CD4-positive, alpha-beta T cell treated with Interleukin-15 for 1 hour (primary cell): Measurements from ENCODE around the gene NCS1.
A peak's percentile ranks its signal among the peaks of the same experiment; 100 is the strongest.

Experiments
- DNase-seq: peaks from one replicate; pipeline ENCODE4 v3.0.0-alpha.2; 2020

Gene NCS1

DNA sequence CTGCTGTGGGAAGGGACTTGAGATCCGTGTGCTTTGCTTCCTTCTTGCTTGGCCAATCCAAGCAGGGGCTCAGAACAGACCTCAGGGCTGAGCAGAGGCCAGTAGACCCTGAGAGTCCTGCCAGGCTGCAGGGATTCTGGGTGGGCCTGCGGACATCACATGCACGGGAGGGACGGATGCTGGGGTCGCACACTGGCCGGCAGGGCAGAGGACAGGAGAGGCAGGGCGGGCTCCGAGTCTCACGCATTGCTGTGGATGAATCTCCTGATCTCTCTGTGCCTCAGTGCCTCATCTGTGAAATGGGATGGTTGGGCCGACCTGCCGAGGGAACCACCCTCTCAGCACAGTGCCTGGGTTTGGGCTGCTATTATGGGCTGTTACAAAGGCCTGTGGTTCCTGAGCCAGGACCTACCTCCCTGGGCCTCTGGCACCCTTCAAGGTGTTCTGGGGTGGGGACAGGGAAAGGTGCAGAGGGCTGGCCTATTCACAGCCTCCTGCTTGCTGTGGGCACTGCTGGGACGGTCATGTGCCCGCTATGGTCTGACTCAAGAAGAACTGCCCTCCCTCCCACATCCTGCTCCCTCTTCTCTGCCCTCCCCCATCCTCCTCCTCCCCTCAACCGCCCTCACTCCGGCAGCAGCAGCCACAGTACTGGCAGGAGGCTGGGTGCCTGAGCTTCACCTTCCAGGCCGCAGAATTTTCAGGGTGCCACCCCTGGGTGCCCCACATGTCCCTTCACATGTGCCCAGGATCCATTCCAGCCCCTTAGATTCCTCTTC lies 43.3 kb downstream of the NCS1 start:
- no peak for DNase-seq

- DNase-seq: no peak
Observed at GRCh38 chr9:130217838-130218237, 45.6 kb downstream of the NCS1 start.

DNA sequence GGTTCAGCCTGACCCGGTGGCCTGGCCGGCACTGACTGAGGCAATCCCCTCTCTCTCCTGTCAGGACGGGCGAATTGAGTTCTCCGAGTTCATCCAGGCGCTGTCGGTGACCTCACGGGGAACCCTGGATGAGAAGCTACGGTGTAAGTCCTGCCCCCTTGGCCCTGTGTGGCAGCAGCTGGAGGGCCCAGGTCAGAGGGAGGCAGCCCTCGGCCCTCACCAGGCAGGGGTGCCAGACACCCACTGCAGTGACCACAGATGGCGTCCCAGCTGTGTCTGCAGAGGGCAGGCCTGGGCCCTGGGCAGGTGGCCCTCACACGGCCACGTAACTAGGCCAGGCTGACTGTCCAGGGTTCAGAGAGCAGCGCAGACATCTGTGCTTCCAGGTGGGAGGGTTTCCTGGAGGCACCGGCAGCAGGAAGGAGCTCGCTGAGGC lies 47.5 kb downstream of the NCS1 start:
- DNase-seq: no peak

DNA sequence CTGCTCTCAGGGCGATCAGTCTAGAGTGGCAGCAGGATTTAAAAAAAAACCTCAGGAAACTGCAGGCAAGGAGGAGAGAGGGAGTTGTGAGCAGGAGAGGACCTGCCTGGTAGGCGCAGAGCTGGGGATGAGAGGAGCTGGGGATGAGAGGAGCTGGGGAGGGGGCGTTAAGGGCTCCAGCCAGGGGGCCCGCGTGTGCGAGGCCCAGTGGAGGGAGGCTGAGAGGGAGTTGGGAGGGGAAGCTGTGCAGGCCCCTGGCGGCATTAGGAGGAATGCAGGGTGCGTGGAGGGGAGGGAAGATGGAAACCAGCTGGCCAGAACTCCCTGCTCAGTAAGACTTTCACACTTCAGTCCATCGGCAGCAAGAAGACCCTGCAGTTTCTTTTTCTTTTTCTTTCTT lies 48.1 kb downstream of the NCS1 start:
- DNase-seq: no peak

DNA sequence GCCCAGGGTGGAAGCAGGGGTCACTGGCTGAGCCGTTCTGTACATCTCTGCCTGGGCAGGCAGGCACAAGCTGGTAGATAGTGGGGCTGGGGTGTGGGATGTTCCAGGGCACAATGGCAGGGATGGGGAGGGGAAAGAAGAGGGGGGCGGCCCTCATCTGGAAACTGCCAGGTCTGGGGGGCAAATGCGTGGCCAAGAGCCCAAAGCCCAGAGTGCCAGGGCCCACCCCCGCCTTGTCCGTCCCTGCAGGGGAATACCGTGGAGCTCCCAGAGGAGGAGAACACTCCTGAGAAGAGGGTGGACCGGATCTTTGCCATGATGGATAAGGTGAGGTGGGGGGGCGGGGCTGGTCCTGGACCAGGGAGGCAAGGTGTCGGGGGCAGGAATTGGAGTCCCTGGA lies 50.6 kb downstream of the NCS1 start:
- no peak for DNase-seq

DNA sequence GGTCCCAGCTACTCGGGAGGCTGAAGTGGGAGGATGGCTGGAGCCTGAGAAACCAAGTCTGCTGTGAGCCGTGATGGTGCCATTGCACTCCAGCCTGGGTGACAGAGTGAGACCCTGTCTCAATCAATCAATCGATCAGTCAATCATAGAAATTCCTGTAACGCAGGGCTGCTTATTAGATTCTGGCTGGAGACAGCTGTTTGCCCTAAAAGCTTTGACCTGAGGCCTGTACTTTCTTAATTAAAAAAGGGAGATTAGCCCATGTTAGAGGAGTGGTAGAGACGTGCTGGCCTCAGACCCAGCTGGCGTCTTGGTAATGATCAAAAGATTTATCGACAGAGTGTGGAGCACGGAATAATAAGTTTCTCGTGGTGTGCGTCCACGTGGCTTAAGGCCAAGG lies 52.9 kb downstream of the NCS1 start:
- no peak for DNase-seq

DNA sequence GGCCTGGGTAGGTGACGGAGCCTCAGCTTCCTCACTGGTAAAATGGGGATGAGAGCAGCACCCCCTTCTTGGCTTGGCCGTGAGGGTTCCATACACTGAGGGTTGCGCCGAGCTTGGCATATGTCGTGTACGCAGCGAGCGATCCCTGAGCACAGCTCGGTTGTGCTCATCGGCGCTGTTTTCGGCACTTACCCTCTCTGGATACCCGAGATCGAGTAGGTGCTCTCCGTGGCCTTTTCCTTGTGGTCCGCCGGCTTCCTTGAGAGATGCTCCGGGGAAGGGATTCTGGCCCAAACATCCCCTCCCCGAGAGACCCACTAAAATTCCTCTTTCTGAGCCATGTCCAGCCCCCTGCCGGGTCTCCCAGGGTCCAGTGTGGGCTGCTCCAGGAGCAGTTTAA lies 53.4 kb downstream of the NCS1 start:
- DNase-seq: no peak

DNA sequence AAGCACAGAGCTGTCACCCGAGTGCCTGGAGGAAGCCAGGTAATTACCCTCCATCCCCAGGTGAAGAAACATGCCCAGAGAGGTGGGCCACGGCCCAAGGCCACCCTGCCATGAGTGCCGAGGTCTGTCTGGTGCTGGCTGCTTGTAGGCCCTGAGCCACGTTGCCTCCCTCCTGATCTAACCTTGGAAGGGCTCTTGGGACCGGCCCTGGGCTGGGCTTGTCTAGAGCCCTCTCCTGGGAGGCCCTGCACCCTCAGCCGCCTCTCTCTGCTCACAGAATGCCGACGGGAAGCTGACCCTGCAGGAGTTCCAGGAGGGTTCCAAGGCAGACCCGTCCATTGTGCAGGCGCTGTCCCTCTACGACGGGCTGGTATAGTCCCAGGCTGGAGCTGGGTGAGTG lies 53.9 kb downstream of the NCS1 start:
- no peak for DNase-seq

- DNase-seq: no peak
Observed at GRCh38 chr9:130227833-130228232, 55.6 kb downstream of the NCS1 start.

- no peak for DNase-seq
Observed at GRCh38 chr9:130229759-130230158, 57.6 kb downstream of the NCS1 start.

DNA sequence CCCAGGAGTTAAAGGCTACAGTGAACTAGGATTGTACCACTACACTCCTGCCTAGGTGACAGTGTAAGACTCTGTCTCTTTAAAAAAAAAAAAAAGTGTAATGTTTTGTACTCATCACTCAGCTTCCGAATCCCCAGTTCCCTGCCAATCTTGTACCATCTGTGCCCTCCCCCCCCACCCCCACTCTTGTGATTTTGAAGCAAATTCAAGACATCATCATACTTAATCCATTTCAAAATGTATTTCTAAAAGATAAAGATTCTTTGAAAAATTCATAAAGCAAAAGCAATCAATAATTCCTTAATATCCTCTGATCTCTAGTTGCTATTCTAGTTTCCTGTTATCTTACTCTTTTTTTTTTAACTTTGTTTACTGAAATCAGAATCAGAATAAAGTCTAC lies 58.4 kb downstream of the NCS1 start:
- no peak for DNase-seq

DNA sequence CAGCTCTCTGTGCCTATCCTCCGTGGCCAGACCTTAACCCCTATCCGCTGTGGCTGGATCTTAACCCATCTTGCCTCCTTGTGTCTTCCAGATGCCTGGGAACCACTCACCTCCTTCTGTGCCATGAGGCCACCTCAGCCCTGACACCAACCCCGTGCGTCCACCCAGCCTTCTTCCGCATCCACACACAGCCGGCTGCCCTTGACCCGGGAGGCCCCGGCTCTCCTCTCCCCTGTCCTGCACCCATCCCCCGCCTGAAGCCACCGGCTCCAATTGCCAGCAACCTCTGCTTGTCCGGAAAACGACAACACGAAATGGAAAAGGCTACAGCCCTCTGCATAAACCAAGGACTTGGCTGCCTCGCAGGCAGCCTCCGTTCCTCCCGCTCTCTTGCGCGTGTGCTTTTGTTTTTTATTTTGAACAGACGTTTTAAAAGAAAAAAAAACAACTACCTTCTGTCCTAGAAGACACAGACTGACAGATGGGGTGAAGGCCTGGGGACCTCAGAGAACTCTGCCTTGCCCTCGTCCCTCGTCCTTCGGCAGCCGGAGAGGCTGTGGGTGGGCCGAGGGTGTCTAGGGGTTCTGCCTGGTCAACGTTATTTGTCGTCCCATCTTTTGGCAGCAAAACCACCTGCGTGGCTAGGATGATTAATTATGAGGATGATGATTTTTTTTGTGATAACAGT lies 60.8 kb downstream of the NCS1 start:
- DNase-seq: no peak

- DNase-seq: no peak
Observed at GRCh38 chr9:130233587-130233945, 61.4 kb downstream of the NCS1 start.

GRCh38 chr9:130234340-130235260 lies 62.4 kb downstream of the NCS1 start:
- DNase-seq: no peak

DNA sequence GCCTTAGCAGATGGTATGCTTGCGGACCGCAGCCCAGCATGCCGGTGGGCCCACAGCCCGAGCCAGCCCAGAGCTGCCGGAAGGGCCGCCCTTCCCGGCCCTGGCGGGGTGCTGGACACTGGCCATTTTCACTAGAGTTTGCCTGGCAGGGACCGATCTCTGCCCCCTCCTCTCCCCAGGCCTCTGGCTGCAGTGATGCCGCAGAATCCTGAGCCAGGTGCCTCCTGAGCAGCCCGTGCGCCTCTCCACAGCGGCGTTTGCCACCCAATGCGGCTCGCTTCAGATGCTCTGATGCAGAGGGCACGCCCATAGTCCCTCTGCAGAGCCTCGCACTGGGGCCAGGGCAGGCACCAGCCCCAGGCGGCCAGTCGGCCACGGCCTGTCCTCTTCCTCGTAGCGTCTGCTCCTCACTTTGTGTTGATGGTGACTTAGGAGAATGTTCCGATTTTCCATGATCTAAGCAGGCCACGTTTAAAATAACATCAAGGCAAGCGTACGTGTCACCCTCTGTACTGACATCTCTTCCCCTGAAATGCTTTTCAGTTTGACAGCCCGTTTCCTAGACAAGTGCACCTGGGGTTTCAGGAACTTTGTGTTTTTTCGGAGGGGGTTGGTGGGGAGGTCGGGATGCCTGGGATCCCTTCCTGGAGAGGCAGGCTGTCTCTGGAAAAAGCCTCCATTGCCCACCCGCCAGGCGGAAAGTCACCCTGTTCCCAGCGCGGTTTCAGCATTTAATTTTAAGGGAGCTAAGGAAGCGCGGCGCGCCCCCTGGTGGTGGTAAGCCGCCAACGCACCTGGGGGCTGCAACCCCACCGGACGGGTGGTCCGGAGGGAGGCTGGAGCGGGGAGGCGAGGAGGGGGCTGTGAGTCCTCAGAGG lies 63.6 kb downstream of the NCS1 start:
- peak; percentile 50 for DNase-seq

GRCh38 chr9:130236436-130236985 lies 64.3 kb downstream of the NCS1 start:
- no peak for DNase-seq

DNA sequence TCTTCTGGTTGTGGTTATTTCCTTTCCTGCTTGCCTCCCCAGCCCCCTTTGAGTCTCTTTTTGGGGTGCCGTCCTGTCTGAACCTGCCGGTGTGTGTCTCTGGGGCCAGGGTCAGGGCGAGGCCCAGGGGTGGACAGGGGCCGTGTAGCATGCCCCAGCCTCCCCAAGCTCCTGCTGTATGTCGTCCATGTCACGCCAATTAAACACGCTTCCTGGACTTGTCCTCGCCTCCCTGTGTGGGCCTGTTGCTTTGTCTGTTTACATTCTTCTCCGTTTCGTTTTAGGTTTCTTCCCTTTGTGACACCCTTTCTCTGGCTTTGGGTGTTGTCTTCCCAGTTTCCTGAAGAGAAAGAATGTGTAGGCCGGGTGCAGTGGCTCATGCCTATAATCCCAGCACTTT lies 64.9 kb downstream of the NCS1 start:
- DNase-seq: no peak

GRCh38 chr9:130237763-130238524 lies 65.7 kb downstream of the NCS1 start:
- DNase-seq: no peak

GRCh38 chr9:130239363-130239695 lies 67.1 kb downstream of the NCS1 start:
- no peak for DNase-seq

DNA sequence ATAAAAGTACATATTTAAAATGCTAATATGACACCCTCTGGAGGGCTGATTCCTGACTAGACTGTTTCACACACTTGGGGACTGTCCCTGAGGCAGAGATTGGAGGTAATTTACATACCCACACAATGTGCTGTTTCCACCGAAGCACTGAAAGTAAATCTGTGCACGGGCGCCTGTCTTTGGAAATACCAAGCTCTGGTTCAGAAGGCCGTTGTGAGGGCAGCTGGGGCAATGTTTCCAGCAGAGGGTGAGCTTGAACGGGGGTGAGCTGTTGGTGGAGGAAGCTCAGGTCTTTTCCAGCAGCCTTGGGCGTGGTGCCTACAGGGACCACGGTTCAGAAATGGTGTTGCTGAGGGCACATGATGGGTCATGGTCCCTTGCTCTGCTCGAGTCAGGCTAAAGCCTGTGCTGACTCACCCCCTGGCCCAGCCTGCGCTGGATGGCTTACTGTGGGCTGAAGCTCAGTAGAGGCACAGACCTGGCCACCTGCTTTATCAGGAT lies 67.6 kb downstream of the NCS1 start:
- no peak for DNase-seq
